ENCODE measurements around the gene CREBZF.
A peak's percentile ranks its signal among the peaks of the same experiment; 100 is the strongest.
"Not testable (repeated sequence)": the region's sequence is repeated elsewhere in the genome, so short reads cannot be mapped to it uniquely, and the experiment has no call there.

CREBZF gene

GRCh38 chr11:85626496-85626895 lies 38.4 kb downstream of the CREBZF start:
- no peak for DNase-seq (ENCODE audit: low read depth)

GRCh38 chr11:85620256-85620655 lies 44.7 kb downstream of the CREBZF start:
- DNase-seq (ENCODE audit: low read depth), result no peak

DNA sequence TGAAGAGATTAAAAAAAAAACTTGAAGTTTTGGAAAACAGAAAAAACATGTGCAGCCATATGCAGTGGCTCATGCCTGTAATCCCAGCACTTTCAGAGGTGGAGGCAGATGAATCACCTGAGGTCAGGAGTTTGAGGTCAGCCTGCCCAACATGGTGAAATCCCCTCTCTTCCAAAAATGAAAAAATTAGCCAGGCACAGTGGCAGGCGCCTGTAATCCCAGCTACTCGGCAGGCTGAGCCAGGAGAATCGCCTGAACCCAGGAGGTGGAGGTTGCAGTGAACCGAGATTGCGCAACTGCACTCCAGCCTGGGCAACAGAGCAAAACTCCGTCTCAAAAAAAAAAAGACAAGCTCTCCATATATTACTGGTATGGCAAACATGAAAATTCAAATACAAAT lies 45.4 kb downstream of the CREBZF start:
- DNase-seq (ENCODE audit: low read depth), result peak; percentile 2

- not testable (repeated sequence) for DNase-seq (ENCODE audit: low read depth)
Observed at GRCh38 chr11:85611643-85612042, 53.3 kb downstream of the CREBZF start.
